Measurements from ENCODE around the gene ENO3. TPM values are rescaled to one million over a fixed set of nuclear protein-coding genes. Genes with fewer than 3 reads are reported as not detected.
"Not testable (repeated sequence)": the region's sequence is repeated elsewhere in the genome, so short reads cannot be mapped to it uniquely, and the experiment has no call there.

ENO3 gene
- 8.2 TPM for polyA plus RNA-seq (2013, experiment 1 of 2)
- polyA plus RNA-seq (2013, experiment 2 of 2), result 9.8 TPM

- DNase-seq, result peak; percentile 35
- Histone ChIP-seq H3K36me3 (ENCODE audit: control insufficient read depth, insufficient read depth, low read length) (peaks cover 10% of the 10 kb centered on the region), H3K27ac (ENCODE audit: low read depth, low read length) (peak within 1 kb of the TSS; percentile 99), H3K56ac (ENCODE audit: low read length) (peak within 1 kb of the TSS; percentile 98), H3K79me2 (ENCODE audit: control insufficient read depth, insufficient read depth, low read length) (peaks cover 24% of the 10 kb centered on the region), H3K18ac (ENCODE audit: low read length) (peak within 1 kb of the TSS; percentile 99), H3K9ac (ENCODE audit: low read length) (peak within 1 kb of the TSS; percentile 97), H2BK120ac (ENCODE audit: low read depth, low read length) (peak within 1 kb of the TSS; percentile 62), H3K27me3 (ENCODE audit: insufficient read depth, low read length, poor library complexity) (no peaks in the 10 kb centered on the region), H3K23ac (ENCODE audit: low read length) (peak within 1 kb of the TSS; percentile 94), H3K4me1 (ENCODE audit: control insufficient read depth, low read depth, low read length) (peaks cover 15% of the 10 kb centered on the region), H2BK5ac (ENCODE audit: low read length) (peak within 1 kb of the TSS; percentile 96), H3K4me3 (ENCODE audit: low read length) (peak within 1 kb of the TSS; percentile 72), H4K5ac (ENCODE audit: low read length) (no peak within 1 kb of the TSS), H2AK5ac (ENCODE audit: low read length) (peak within 1 kb of the TSS; percentile 82), H2BK15ac (replicated peaks; ENCODE audit: low read depth) (peak within 1 kb of the TSS; percentile 20), H3K79me1 (ENCODE audit: low read length) (peaks cover 4% of the 10 kb centered on the region), H4K8ac (ENCODE audit: low read depth, low read length) (peak within 1 kb of the TSS; percentile 77), H3K4ac (ENCODE audit: low read depth, low read length) (peak within 1 kb of the TSS; percentile 99), H3K4me2 (ENCODE audit: low read length) (peak within 1 kb of the TSS; percentile 95)
- no CpG with 5 or more reads among the region's 7 CpGs for WGBS (ENCODE audit: extremely low coverage, insufficient coverage, low lambda C conversion rate)
These were observed at the start of gene ENO3 for GRCh38 chr17:4950746-4951204. Gene ENO3, plus strand, starts transcription at chr17:4951119. Its CDS starts 711 bp downstream, at chr17:4951830.

- Histone ChIP-seq H3K36me3 (ENCODE audit: control insufficient read depth, insufficient read depth, low read length) (no peaks in the 10 kb centered on the region), H3K56ac (ENCODE audit: low read length) (no peak overlapping the region), H3K4me2 (ENCODE audit: low read length) (no peak overlapping the region), H3K9ac (ENCODE audit: low read length) (no peak overlapping the region), H3K4ac (ENCODE audit: low read depth, low read length) (no peak overlapping the region), H3K4me3 (ENCODE audit: low read length) (no peak overlapping the region), H3K79me1 (ENCODE audit: low read length) (no peaks in the 10 kb centered on the region), H2AK5ac (ENCODE audit: low read length) (no peak overlapping the region), H3K27me3 (ENCODE audit: insufficient read depth, low read length, poor library complexity) (no peaks in the 10 kb centered on the region), H3K23ac (ENCODE audit: low read length) (no peak overlapping the region), H3K79me2 (ENCODE audit: control insufficient read depth, insufficient read depth, low read length) (no peaks in the 10 kb centered on the region), H2BK15ac (replicated peaks; ENCODE audit: low read depth) (no peak overlapping the region), H2BK5ac (ENCODE audit: low read length) (no peak overlapping the region), H4K5ac (ENCODE audit: low read length) (no peak overlapping the region), H4K8ac (ENCODE audit: low read depth, low read length) (no peak overlapping the region), H3K27ac (ENCODE audit: low read depth, low read length) (no peak overlapping the region), H3K18ac (ENCODE audit: low read length) (no peak overlapping the region), H2BK120ac (ENCODE audit: low read depth, low read length) (no peak overlapping the region), H3K4me1 (ENCODE audit: control insufficient read depth, low read depth, low read length) (no peaks in the 10 kb centered on the region)
- no peak for DNase-seq
- no CpG with 5 or more reads among the region's 48 CpGs for WGBS (ENCODE audit: extremely low coverage, insufficient coverage, low lambda C conversion rate)
These were observed 49.1 kb upstream of the ENO3 start for GRCh38 chr17:4901648-4902344.

- no peak overlapping the region for H4K8ac ChIP-seq (ENCODE audit: low read depth, low read length)
- H3K18ac ChIP-seq (ENCODE audit: low read length), result no peak overlapping the region
- no peaks in the 10 kb centered on the region for H3K36me3 ChIP-seq (ENCODE audit: control insufficient read depth, insufficient read depth, low read length)
- no peaks in the 10 kb centered on the region for H3K79me1 ChIP-seq (ENCODE audit: low read length)
- no peak overlapping the region for H2BK120ac ChIP-seq (ENCODE audit: low read depth, low read length)
- no peak overlapping the region for H3K23ac ChIP-seq (ENCODE audit: low read length)
- H2BK5ac ChIP-seq (ENCODE audit: low read length), result no peak overlapping the region
- no peak overlapping the region for H3K56ac ChIP-seq (ENCODE audit: low read length)
- no peak overlapping the region for H3K9ac ChIP-seq (ENCODE audit: low read length)
- no peaks in the 10 kb centered on the region for H3K27me3 ChIP-seq (ENCODE audit: insufficient read depth, low read length, poor library complexity)
- H3K79me2 ChIP-seq (ENCODE audit: control insufficient read depth, insufficient read depth, low read length), result no peaks in the 10 kb centered on the region
- H3K27ac ChIP-seq (ENCODE audit: low read depth, low read length), result no peak overlapping the region
- no CpG with 5 or more reads among the region's 8 CpGs for WGBS (ENCODE audit: extremely low coverage, insufficient coverage, low lambda C conversion rate)
- no peak overlapping the region for H3K4ac ChIP-seq (ENCODE audit: low read depth, low read length)
- H2AK5ac ChIP-seq (ENCODE audit: low read length), result no peak overlapping the region
- no peak overlapping the region for H3K4me2 ChIP-seq (ENCODE audit: low read length)
- DNase-seq, result no peak
- no peaks in the 10 kb centered on the region for H3K4me1 ChIP-seq (ENCODE audit: control insufficient read depth, low read depth, low read length)
- no peak overlapping the region for H4K5ac ChIP-seq (ENCODE audit: low read length)
- H2BK15ac ChIP-seq (replicated peaks; ENCODE audit: low read depth), result no peak overlapping the region
- H3K4me3 ChIP-seq (ENCODE audit: low read length), result no peak overlapping the region
These were observed 48.4 kb upstream of the ENO3 start for GRCh38 chr17:4902540-4902939.

- Histone ChIP-seq H4K5ac (ENCODE audit: low read length) (no peak within 1 kb of the TSS), H2BK5ac (ENCODE audit: low read length) (no peak within 1 kb of the TSS), H3K4me3 (ENCODE audit: low read length) (no peak within 1 kb of the TSS), H2BK15ac (replicated peaks; ENCODE audit: low read depth) (no peak within 1 kb of the TSS), H3K4me1 (ENCODE audit: control insufficient read depth, low read depth, low read length) (peaks cover under 1% of the 10 kb centered on the region), H3K36me3 (ENCODE audit: control insufficient read depth, insufficient read depth, low read length) (no peaks in the 10 kb centered on the region), H3K79me2 (ENCODE audit: control insufficient read depth, insufficient read depth, low read length) (no peaks in the 10 kb centered on the region), H3K4me2 (ENCODE audit: low read length) (no peak within 1 kb of the TSS), H3K23ac (ENCODE audit: low read length) (no peak within 1 kb of the TSS), H3K4ac (ENCODE audit: low read depth, low read length) (no peak within 1 kb of the TSS), H3K27ac (ENCODE audit: low read depth, low read length) (no peak within 1 kb of the TSS), H3K18ac (ENCODE audit: low read length) (no peak within 1 kb of the TSS), H3K56ac (ENCODE audit: low read length) (no peak within 1 kb of the TSS), H2AK5ac (ENCODE audit: low read length) (peak within 1 kb of the TSS; percentile 30), H3K9ac (ENCODE audit: low read length) (no peak within 1 kb of the TSS), H3K27me3 (ENCODE audit: insufficient read depth, low read length, poor library complexity) (no peaks in the 10 kb centered on the region), H2BK120ac (ENCODE audit: low read depth, low read length) (no peak within 1 kb of the TSS), H3K79me1 (ENCODE audit: low read length) (no peaks in the 10 kb centered on the region), H4K8ac (ENCODE audit: low read depth, low read length) (no peak within 1 kb of the TSS)
- WGBS (ENCODE audit: extremely low coverage, insufficient coverage, low lambda C conversion rate), result no CpG with 5 or more reads among the region's 10 CpGs
- DNase-seq, result peak; percentile 92
These were observed 47.7 kb upstream of the ENO3 start, which contains the start of gene CHRNE for GRCh38 chr17:4903051-4903818. Gene CHRNE, minus strand, starts transcription at chr17:4903098. Its CDS starts 35 bp downstream, at chr17:4903063.

- H2BK15ac ChIP-seq (replicated peaks; ENCODE audit: low read depth); H3K27ac ChIP-seq (ENCODE audit: low read depth, low read length); H3K27me3 ChIP-seq (ENCODE audit: insufficient read depth, low read length, poor library complexity); H3K36me3 ChIP-seq (ENCODE audit: control insufficient read depth, insufficient read depth, low read length); H3K4ac ChIP-seq (ENCODE audit: low read depth, low read length); H3K4me3 ChIP-seq (ENCODE audit: low read length); H2AK5ac ChIP-seq (ENCODE audit: low read length); H4K5ac ChIP-seq (ENCODE audit: low read length); H3K79me2 ChIP-seq (ENCODE audit: control insufficient read depth, insufficient read depth, low read length); H3K56ac ChIP-seq (ENCODE audit: low read length); H3K18ac ChIP-seq (ENCODE audit: low read length); H3K23ac ChIP-seq (ENCODE audit: low read length); H2BK5ac ChIP-seq (ENCODE audit: low read length); H3K4me2 ChIP-seq (ENCODE audit: low read length); H3K4me1 ChIP-seq (ENCODE audit: control insufficient read depth, low read depth, low read length); H4K8ac ChIP-seq (ENCODE audit: low read depth, low read length); H3K79me1 ChIP-seq (ENCODE audit: low read length); H3K9ac ChIP-seq (ENCODE audit: low read length); DNase-seq; H2BK120ac ChIP-seq (ENCODE audit: low read depth, low read length): not testable (repeated sequence)
These were observed 44.3 kb upstream of the ENO3 start for GRCh38 chr17:4906642-4907041.

Measured in mesendoderm (in vitro differentiated cells).